Suprapubic skin (tissue), 4 donors: ENCODE data around the gene PEX10.

Experiments used
- CTCF ChIP-seq, 2 donors: fragments of 200-600 bp in 1 of 2; fragments of 450-650 bp in 1 of 2; sonication (generic) in 1 of 2; IDR thresholded peaks; one replicate each; pipeline ENCODE4 v1.5.1; 2016 to 2019; ENCODE audit warnings: antibody characterized with exemption in 2 of 2, mild to moderate bottlenecking in 1 of 2, moderate library complexity in 1 of 2
- POLR2A ChIP-seq, 2 donors: fragments of 450-650 bp; IDR thresholded peaks; one replicate each; pipeline ENCODE4 v1.6.1; 2017; ENCODE audit warnings: antibody characterized with exemption in 2 of 2, mild to moderate bottlenecking in 2 of 2, moderate library complexity in 2 of 2
- POLR2AphosphoS5 ChIP-seq, 3 donors: sonication (generic); formaldehyde crosslinking; IDR thresholded peaks; one replicate each; pipeline ENCODE4 v1.6.1; 2017; ENCODE audit warnings: antibody characterized with exemption in 3 of 3

DNA sequence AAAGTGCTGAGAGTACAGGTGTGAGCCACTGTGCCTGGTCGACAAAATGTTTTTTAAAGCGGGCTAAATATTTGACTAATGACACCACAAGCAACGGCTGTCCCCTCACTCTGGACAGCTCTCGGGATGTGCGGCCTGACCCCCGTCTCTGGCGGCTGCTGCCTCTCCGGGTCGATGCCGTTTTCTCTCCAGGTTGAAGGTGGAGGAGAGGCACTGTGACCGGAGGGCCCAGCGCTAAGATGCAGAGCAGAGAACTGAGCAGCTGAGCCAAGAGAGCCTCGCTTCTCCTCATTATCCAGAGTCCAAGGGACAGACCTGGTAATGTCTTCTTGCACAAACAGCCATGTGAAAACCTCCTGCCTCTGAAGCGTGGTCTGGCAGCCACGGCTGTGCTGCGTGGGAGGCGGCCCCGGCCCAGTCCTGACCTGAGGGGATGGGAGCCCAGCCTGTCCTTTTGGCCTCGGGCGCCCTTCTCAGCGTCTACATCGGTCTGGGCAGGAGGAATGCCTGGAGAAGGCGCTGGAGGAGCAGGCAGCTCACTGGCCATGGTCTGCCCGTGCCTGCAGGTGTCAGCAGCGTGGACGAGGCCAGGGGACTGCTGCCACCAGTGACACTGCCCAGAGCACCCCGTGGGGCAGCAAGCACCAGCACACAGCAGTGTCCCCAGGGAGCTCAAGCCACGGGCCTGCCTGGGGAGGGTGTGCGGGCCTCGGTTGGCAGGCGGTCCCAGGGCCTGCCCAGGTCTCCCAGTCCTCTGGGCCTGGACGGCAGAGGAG lies 31.4 kb downstream of the PEX10 start:
- TF ChIP-seq CTCF (IDR thresholded peaks at IDR 0.05) (no peak), POLR2A (IDR thresholded peaks at IDR 0.05) (no peak), POLR2AphosphoS5 (IDR thresholded peaks at IDR 0.05) (no peak)
